H1 (cell line): ENCODE results near the gene RPTOR. TPM values are rescaled to one million over a fixed set of nuclear protein-coding genes. Genes with fewer than 3 reads are reported as not detected.

ENCODE experiments used
- CTCF ChIA-PET: fragments of 300-600 bp; sonication (Branson Sonifier 250); formaldehyde crosslinking; loops from one replicate; lab custom pipeline; 2021; ENCODE audit not compliant: partially characterized antibody; lab: Charles Lee
- POLR2A ChIA-PET: fragments of 300-600 bp; sonication (Branson Sonifier 250); formaldehyde crosslinking; loops from one replicate; lab custom pipeline; 2021; ENCODE audit warnings: inconsistent platforms; ENCODE audit not compliant: partially characterized antibody; lab: Charles Lee
- DNase-seq, 2 experiments: peaks; one replicate each; pipeline versions ENCODE4 v3.0.0 to v3.0.0-alpha.2; 2010 to 2022; ENCODE audit warnings: low spot score in 2 of 2, low read depth in 1 of 2, mixed read lengths in 1 of 2
- FAIRE-seq: peaks from 2 replicates; lab custom pipeline; 2011; peaks lifted over from hg19 to GRCh38; lab: Jason Lieb, UNC
- H2AFZ ChIP-seq: 2 replicates; pipeline ENCODE4 v1.8.1; 2012; ENCODE audit warnings: low read length, inconsistent platforms
- H2AK5ac ChIP-seq: 2 replicates; pipeline ENCODE4 v1.6.1; 2013; ENCODE audit warnings: low read depth, low read length
- H2BK120ac ChIP-seq: replicated peaks from 2 replicates; pipeline ENCODE3; 2013; ENCODE audit warnings: low read depth, low read length, inconsistent platforms
- H2BK12ac ChIP-seq: 2 replicates; pipeline ENCODE4 v1.6.1; 2013; ENCODE audit warnings: low read depth, low read length
- H2BK15ac ChIP-seq: 2 replicates; pipeline ENCODE4 v1.6.1; 2013; ENCODE audit warnings: low read length
- H2BK20ac ChIP-seq: 2 replicates; pipeline ENCODE4 v1.6.1; 2013; ENCODE audit warnings: low read length
- H2BK5ac ChIP-seq: 2 replicates; pipeline ENCODE4 v1.6.1; 2013; ENCODE audit warnings: low read depth, low read length
- H3K14ac ChIP-seq: 2 replicates; pipeline ENCODE4 v1.6.1; 2013; ENCODE audit warnings: inconsistent platforms; ENCODE audit not compliant: insufficient read length
- H3K18ac ChIP-seq: 2 replicates; pipeline ENCODE4 v1.6.1; 2013; ENCODE audit warnings: low read length; ENCODE audit errors: extremely low read depth
- H3K23ac ChIP-seq: 2 replicates; pipeline ENCODE4 v1.6.1; 2013; ENCODE audit warnings: inconsistent platforms; ENCODE audit not compliant: insufficient read length
- H3K23me2 ChIP-seq: 2 replicates; pipeline ENCODE4 v1.6.1; 2013; ENCODE audit warnings: low read depth, low read length
- H3K27ac ChIP-seq: 2 replicates; pipeline ENCODE4 v1.6.1; 2011; ENCODE audit warnings: low read depth, low read length, inconsistent platforms
- H3K27me3 ChIP-seq, 4 experiments: replicated peaks in 1 of 4; 1 replicate in 1 of 4; 2 replicates in 3 of 4; pipeline versions ENCODE4 v1.6.1 to v1.8.1; 2011 to 2013; ENCODE audit warnings: low read length in 3 of 4, mild to moderate bottlenecking in 3 of 4, inconsistent platforms in 2 of 4, mixed read lengths in 2 of 4, moderate library complexity in 1 of 4; ENCODE audit not compliant: control insufficient read depth in 3 of 4, insufficient read depth in 3 of 4; ENCODE audit errors: extremely low read depth in 1 of 4
- H3K36me3 ChIP-seq, 4 experiments: 2 replicates each; pipeline versions ENCODE4 v1.6.1 to v1.8.1; 2011 to 2013; ENCODE audit warnings: mild to moderate bottlenecking in 4 of 4, low read length in 3 of 4, moderate library complexity in 2 of 4, control low read depth in 1 of 4, inconsistent platforms in 1 of 4; ENCODE audit not compliant: insufficient read depth in 4 of 4, control insufficient read depth in 2 of 4
- H3K4ac ChIP-seq: replicated peaks from 2 replicates; pipeline ENCODE3; 2013; ENCODE audit warnings: low read length, low read depth, mixed read lengths, inconsistent platforms; ENCODE audit not compliant: insufficient read length
- H3K4me1 ChIP-seq, 4 experiments: replicated peaks in 1 of 4; 1 replicate in 1 of 4; 2 replicates in 3 of 4; pipeline versions ENCODE4 v1.6.1 to v1.8.1; 2011 to 2013; ENCODE audit warnings: low read length in 3 of 4, inconsistent platforms in 2 of 4, mixed read lengths in 1 of 4; ENCODE audit not compliant: insufficient read depth in 4 of 4, control insufficient read depth in 3 of 4
- H3K4me2 ChIP-seq, 2 experiments: 2 replicates each; pipeline versions ENCODE4 v1.6.1 to v1.8.1; 2011 to 2013; ENCODE audit warnings: low read depth in 2 of 2, low read length in 2 of 2, control low read depth in 1 of 2, inconsistent platforms in 1 of 2, mild to moderate bottlenecking in 1 of 2; ENCODE audit not compliant: insufficient read depth in 1 of 2
- H3K4me3 ChIP-seq, 4 experiments: fragments of 200-600, 300-600 bp in 1 of 4; sonication (generic), shearing (Covaris generic), sonication (Bioruptor Twin) in 1 of 4; 2 replicates each; pipeline versions ENCODE4 v1.5.1 to v1.8.1; 2011 to 2016; ENCODE audit warnings: low read length in 4 of 4, low read depth in 3 of 4, control low read depth in 2 of 4, inconsistent platforms in 2 of 4, mild to moderate bottlenecking in 2 of 4, mixed read lengths in 1 of 4, moderate library complexity in 1 of 4; ENCODE audit not compliant: insufficient read depth in 2 of 4; ENCODE audit errors: extremely low read depth in 1 of 4
- H3K56ac ChIP-seq: replicated peaks from 2 replicates; pipeline ENCODE3; 2013; ENCODE audit warnings: low read depth, mild to moderate bottlenecking, mixed read lengths, low read length, inconsistent platforms; ENCODE audit not compliant: insufficient read length
- H3K79me1 ChIP-seq: 2 replicates; pipeline ENCODE4 v1.6.1; 2013; ENCODE audit warnings: low read depth, low read length, control low read depth
- H3K79me2 ChIP-seq, 2 experiments: 2 replicates each; pipeline versions ENCODE4 v1.6.1 to v1.8.1; 2012 to 2013; ENCODE audit warnings: low read length in 2 of 2, mild to moderate bottlenecking in 2 of 2, inconsistent platforms in 1 of 2; ENCODE audit not compliant: insufficient read depth in 2 of 2, control insufficient read depth in 1 of 2
- H3K9ac ChIP-seq, 4 experiments: replicated peaks in 1 of 4; 1 replicate in 1 of 4; 2 replicates in 3 of 4; pipeline versions ENCODE4 v1.6.1 to v1.8.1; 2011 to 2013; ENCODE audit warnings: low read depth in 3 of 4, low read length in 3 of 4, control low read depth in 2 of 4, mild to moderate bottlenecking in 2 of 4, moderate library complexity in 2 of 4, inconsistent platforms in 1 of 4; ENCODE audit errors: extremely low read depth in 1 of 4
- H3K9me3 ChIP-seq, 2 experiments: 2 replicates each; pipeline versions ENCODE4 v1.6.1 to v1.8.1; 2012 to 2013; ENCODE audit warnings: mild to moderate bottlenecking in 2 of 2, moderate library complexity in 2 of 2, control low read depth in 1 of 2, inconsistent platforms in 1 of 2, low read depth in 1 of 2, low read length in 1 of 2, mixed read lengths in 1 of 2; ENCODE audit not compliant: insufficient read depth in 2 of 2
- H4K20me1 ChIP-seq, 2 experiments: replicated peaks in 1 of 2; 2 replicates each; pipeline versions ENCODE3 to v1.8.1; 2011 to 2013; ENCODE audit warnings: inconsistent platforms in 2 of 2, low read length in 2 of 2, mild to moderate bottlenecking in 1 of 2; ENCODE audit not compliant: insufficient read depth in 2 of 2, control insufficient read depth in 1 of 2
- H4K5ac ChIP-seq: 2 replicates; pipeline ENCODE4 v1.6.1; 2013; ENCODE audit warnings: low read length, low read depth, mixed read lengths, inconsistent platforms; ENCODE audit not compliant: insufficient read length
- H4K8ac ChIP-seq: 2 replicates; pipeline ENCODE4 v1.8.0; 2013; ENCODE audit warnings: mild to moderate bottlenecking, moderate library complexity, low read length, inconsistent platforms; ENCODE audit not compliant: insufficient read depth; ENCODE audit errors: extremely low read depth
- H4K91ac ChIP-seq: replicated peaks from 2 replicates; pipeline ENCODE3; 2013; ENCODE audit warnings: low read length, mixed read lengths, inconsistent platforms; ENCODE audit not compliant: insufficient read length
- CBX5 ChIP-seq: fragments of 300-800, 300-1000 bp; sonication (generic); IDR thresholded peaks from 2 replicates; pipeline ENCODE4 v1.7.1; 2016; ENCODE audit warnings: antibody characterized with exemption, low read length, low read depth
- JUND ChIP-seq: IDR thresholded peaks from 2 replicates; pipeline ENCODE4 v1.6.1; 2011; ENCODE audit warnings: mild to moderate bottlenecking, improper control_type of control experiment, low read length
- POLR2A ChIP-seq, 2 experiments: IDR thresholded peaks; 1 replicate in 1 of 2; 2 replicates in 1 of 2; pipeline ENCODE4 v1.6.1; 2011; ENCODE audit warnings: low read depth in 2 of 2, low read length in 2 of 2, mild to moderate bottlenecking in 2 of 2; ENCODE audit errors: control extremely low read depth in 1 of 2
- POU5F1 ChIP-seq: IDR thresholded peaks from 2 replicates; pipeline ENCODE4 v1.6.1; 2011; ENCODE audit warnings: low read depth, mild to moderate bottlenecking, low read length, moderate library complexity
- RBBP5 ChIP-seq: IDR thresholded peaks from 2 replicates; pipeline ENCODE4 v1.7.1; 2012; ENCODE audit warnings: low read depth, mild to moderate bottlenecking, inconsistent platforms, low read length, moderate library complexity, borderline replicate concordance
- SIX5 ChIP-seq: IDR thresholded peaks from 2 replicates; pipeline ENCODE4 v1.6.1; 2011; ENCODE audit warnings: mild to moderate bottlenecking, low read depth, low read length
- TCF12 ChIP-seq: IDR thresholded peaks from 2 replicates; pipeline ENCODE4 v1.6.1; 2011; ENCODE audit warnings: low read depth, mild to moderate bottlenecking, low read length
- YY1 ChIP-seq: IDR thresholded peaks from 2 replicates; pipeline ENCODE4 v1.6.1; 2011; ENCODE audit warnings: low read depth, mild to moderate bottlenecking, low read length
- WGBS, 2 experiments: shearing (Covaris generic) in 1 of 2; methylation state at CpG; one replicate each; pipeline versions ENCODE4 v1.1.6 to v1.1.7; 2013 to 2015; ENCODE audit warnings: low lambda C conversion rate in 2 of 2, mixed read lengths in 2 of 2, inconsistent platforms in 1 of 2, low coverage in 1 of 2, missing lambda C conversion rate in 1 of 2; ENCODE audit not compliant: insufficient replicate concordance in 2 of 2, insufficient coverage in 1 of 2, insufficient read length in 1 of 2; ENCODE audit errors: extremely low coverage in 1 of 2, missing lambda C conversion rate in 1 of 2; 5-methylcytosine and 5-hydroxymethylcytosine counted together
- polyA plus RNA-seq, 7 experiments: library from polyadenylated mRNA; depleted of rRNA in 3 of 7; stranded (reverse) in 5 of 7; unstranded in 2 of 7; fragments of >200 nt in 5 of 7; fragments of 200-250 nt in 2 of 7; gene quantifications; 1 replicate in 5 of 7; 2 replicates in 1 of 7; 4 replicates in 1 of 7; pipeline versions ENCODE4 v1.2.1 to v1.2.3, GENCODE V29; 2011 to 2013; ENCODE audit warnings: missing spikeins in 2 of 7, mixed read lengths in 2 of 7
- total RNA-seq: library from RNA; stranded (reverse); fragmentation: NEBNext Ultra II Directional; extraction: Animal tissue kit (Norgen Biotek cat#: 25700); gene quantifications from 2 replicates; pipeline ENCODE4 v1.2.1, GENCODE V29; 2021
- TF ChIP-seq, protein P1 (sequence below): IDR thresholded peaks from 2 replicates; pipeline ENCODE4 v1.6.1; 2012; ENCODE audit warnings: inconsistent platforms
- TF ChIP-seq, protein P2 (sequence below): IDR thresholded peaks from 2 replicates; pipeline ENCODE4 v1.6.1; 2011; ENCODE audit warnings: low read depth, mild to moderate bottlenecking, low read length; ENCODE audit not compliant: insufficient read depth

Gene RPTOR
- total and polyA plus RNA-seq, 2 of the 8 experiments (the other 6 are each of a cell fraction or from before 2014, with no cell fraction given): 6.9 to 28.7 TPM

DNA sequence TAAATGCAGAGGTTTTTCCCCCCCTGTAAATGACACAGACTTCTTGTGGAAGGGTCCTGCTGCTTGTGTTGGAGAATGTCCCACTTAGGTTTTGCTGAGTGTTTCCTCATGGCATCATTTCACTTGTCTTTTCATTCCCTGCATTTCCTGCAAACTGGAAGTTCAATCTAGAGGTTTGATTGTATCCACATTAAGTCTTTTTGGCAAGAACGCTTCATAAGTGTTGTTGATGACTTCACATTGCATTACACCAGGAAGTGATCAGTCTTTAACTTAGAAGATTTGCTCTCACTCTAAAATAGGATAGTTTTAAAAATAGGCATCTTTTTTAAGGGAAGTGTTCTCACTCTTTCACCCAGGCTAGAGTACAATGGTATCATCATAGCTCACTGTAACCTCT, 67.2 kb downstream of the RPTOR start:
- H3K4me2 ChIP-seq: no peak overlapping the region
- no peak overlapping the region for H3K9ac ChIP-seq
- peaks cover 0 to 56% of the 10 kb centered on the region in 2 experiments for H3K79me2 ChIP-seq
- no peak overlapping the region for H4K5ac ChIP-seq
- ChIA-PET CTCF (interaction anchor here (1.1 to 1.3 kb wide), 2 partner anchors 226 to 1738 kb away, joined by 4 read pairs; no protein-coding TSS in a partner anchor), POLR2A (no interaction called here)
- no peak overlapping the region for H3K27ac ChIP-seq
- no peak overlapping the region for H2AFZ ChIP-seq
- H3K14ac ChIP-seq: no peak overlapping the region
- H3K23ac ChIP-seq: no peak overlapping the region
- 86% methylated on average over 1 of the region's 1 CpG; no CpG with 5 or more reads in 1 of the 2 experiments for WGBS, 2 experiments
- no peak overlapping the region for H2BK15ac ChIP-seq
- H3K36me3 ChIP-seq: no peaks in the 10 kb centered on the region
- H2BK120ac ChIP-seq: no peak overlapping the region
- no peak overlapping the region for H3K56ac ChIP-seq
- H4K20me1 ChIP-seq: peaks cover 9 to 17% of the 10 kb centered on the region in 2 experiments
- no peaks in the 10 kb centered on the region for H3K27me3 ChIP-seq
- H3K79me1 ChIP-seq: peaks cover 18% of the 10 kb centered on the region
- no peaks in the 10 kb centered on the region for H3K9me3 ChIP-seq
- no peak overlapping the region for H2BK5ac ChIP-seq
- DNase-seq (no peak), FAIRE-seq (no peak)
- no peak overlapping the region for H2BK12ac ChIP-seq
- no peak overlapping the region for H3K4me3 ChIP-seq
- TF ChIP-seq POU5F1 (no peak), SIX5 (no peak), RBBP5 (no peak), YY1 (no peak), JUND (no peak), POLR2A (IDR thresholded peaks at IDR 0.05; ENCODE audit: control extremely low read depth in 1 of 2, low read depth in 2 of 2, low read length in 2 of 2) (no peak), TCF12 (no peak), CBX5 (no peak)
- TF ChIP-seq, protein P1, sequence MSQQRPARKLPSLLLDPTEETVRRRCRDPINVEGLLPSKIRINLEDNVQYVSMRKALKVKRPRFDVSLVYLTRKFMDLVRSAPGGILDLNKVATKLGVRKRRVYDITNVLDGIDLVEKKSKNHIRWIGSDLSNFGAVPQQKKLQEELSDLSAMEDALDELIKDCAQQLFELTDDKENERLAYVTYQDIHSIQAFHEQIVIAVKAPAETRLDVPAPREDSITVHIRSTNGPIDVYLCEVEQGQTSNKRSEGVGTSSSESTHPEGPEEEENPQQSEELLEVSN: no peak
- TF ChIP-seq, protein P2, sequence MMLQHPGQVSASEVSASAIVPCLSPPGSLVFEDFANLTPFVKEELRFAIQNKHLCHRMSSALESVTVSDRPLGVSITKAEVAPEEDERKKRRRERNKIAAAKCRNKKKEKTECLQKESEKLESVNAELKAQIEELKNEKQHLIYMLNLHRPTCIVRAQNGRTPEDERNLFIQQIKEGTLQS: no peak
- H2AK5ac ChIP-seq: no peak overlapping the region
- no peak overlapping the region for H3K4ac ChIP-seq
- no peaks in the 10 kb centered on the region for H3K23me2 ChIP-seq
- no peak overlapping the region for H3K18ac ChIP-seq
- no peak overlapping the region for H4K8ac ChIP-seq
- no peaks in the 10 kb centered on the region; a peak in 1 of 7 replicates for H3K4me1 ChIP-seq
- H4K91ac ChIP-seq: no peak overlapping the region
- H2BK20ac ChIP-seq: no peak overlapping the region
